HEK293 (cell line): Measurements from ENCODE around the gene AGMO.
A peak's percentile ranks its signal among the peaks of the same experiment; 100 is the strongest.

ENCODE experiments used
- CTCF ChIA-PET: fragments of 350-600 bp; formaldehyde crosslinking; extraction: SDS; loops from one replicate; lab custom pipeline; 2021; ENCODE audit warnings: antibody characterized with exemption; lab: Yijun Ruan, JAX
- POLR2A ChIA-PET: fragments of 300-600 bp; formaldehyde crosslinking; extraction: SDS; loops from one replicate; lab custom pipeline; 2020; ENCODE audit warnings: antibody characterized with exemption, inconsistent platforms; lab: Yijun Ruan, JAX
- H3K27ac ChIP-seq: fragments of 200-500 bp; sonication (Bioruptor generic); 2 replicates; pipeline ENCODE4 v1.5.1; 2014; ENCODE audit warnings: low read depth, low read length, control low read depth, inconsistent platforms; ENCODE audit errors: extremely low read depth
- H3K36me3 ChIP-seq, 2 experiments: fragments of 200-500 bp in 1 of 2; sonication (Bioruptor generic) in 1 of 2; 1 replicate in 1 of 2; 2 replicates in 1 of 2; pipeline ENCODE4 v1.5.1; 2014 to 2017; ENCODE audit warnings: inconsistent platforms in 2 of 2, low read length in 2 of 2; ENCODE audit not compliant: control insufficient read depth in 2 of 2, insufficient read depth in 1 of 2
- H3K4me1 ChIP-seq: fragments of 200-500 bp; sonication (Bioruptor generic); 2 replicates; pipeline ENCODE4 v1.5.1; 2014; ENCODE audit warnings: mild to moderate bottlenecking, low read length, inconsistent platforms; ENCODE audit not compliant: control insufficient read depth, insufficient read depth
- H3K4me3 ChIP-seq: 2 replicates; pipeline ENCODE4 v1.5.1; 2011; ENCODE audit warnings: low read depth, mild to moderate bottlenecking, control low read depth, low read length, moderate library complexity
- H3K9me3 ChIP-seq: fragments of 200-500 bp; sonication (Bioruptor generic); 2 replicates; pipeline ENCODE4 v1.5.1; 2014; ENCODE audit warnings: low read depth, low read length, inconsistent platforms; ENCODE audit not compliant: control insufficient read depth, insufficient read depth
- ATF2 ChIP-seq: fragments of 450-650 bp; formaldehyde crosslinking; IDR thresholded peaks from 2 replicates; pipeline ENCODE4 v1.5.1; 2016; ENCODE audit warnings: missing biosample characterization, missing genetic modification characterization, low read depth
- RBAK ChIP-seq: fragments of 450-650 bp; formaldehyde crosslinking; IDR thresholded peaks from 2 replicates; pipeline ENCODE4 v1.5.1; 2016; ENCODE audit warnings: missing biosample characterization, missing genetic modification characterization
- YY2 ChIP-seq: fragments of 450-650 bp; formaldehyde crosslinking; IDR thresholded peaks from 2 replicates; pipeline ENCODE4 v1.5.1; 2016; ENCODE audit warnings: missing biosample characterization, missing genetic modification characterization
- ZFP69B ChIP-seq: fragments of 450-650 bp; formaldehyde crosslinking; IDR thresholded peaks from 2 replicates; pipeline ENCODE4 v1.5.1; 2016; ENCODE audit warnings: missing biosample characterization, missing genetic modification characterization
- ZNF10 ChIP-seq: fragments of 450-650 bp; formaldehyde crosslinking; IDR thresholded peaks from 2 replicates; pipeline ENCODE4 v1.5.1; 2017; ENCODE audit warnings: missing biosample characterization, missing genetic modification characterization
- ZNF174 ChIP-seq: fragments of 450-650 bp; formaldehyde crosslinking; IDR thresholded peaks from 2 replicates; pipeline ENCODE4 v1.5.0; 2017; ENCODE audit warnings: missing biosample characterization, mild to moderate bottlenecking, missing genetic modification characterization
- ZNF211 ChIP-seq: fragments of 450-650 bp; formaldehyde crosslinking; IDR thresholded peaks from 2 replicates; pipeline ENCODE4 v1.5.1; 2016; ENCODE audit warnings: low read depth, missing biosample characterization, missing genetic modification characterization
- ZNF24 ChIP-seq: fragments of 450-650 bp; formaldehyde crosslinking; IDR thresholded peaks from 2 replicates; pipeline ENCODE4 v1.5.1; 2016; ENCODE audit warnings: missing biosample characterization, missing genetic modification characterization
- ZNF311 ChIP-seq: fragments of 450-650 bp; formaldehyde crosslinking; IDR thresholded peaks from 2 replicates; pipeline ENCODE4 v1.5.1; 2017; ENCODE audit warnings: missing biosample characterization, missing genetic modification characterization, borderline replicate concordance
- ZNF354C ChIP-seq: fragments of 450-650 bp; formaldehyde crosslinking; IDR thresholded peaks from 2 replicates; pipeline ENCODE4 v1.5.1; 2016; ENCODE audit warnings: missing biosample characterization, missing genetic modification characterization, low read depth, borderline replicate concordance
- ZNF37A ChIP-seq: fragments of 450-650 bp; IDR thresholded peaks from 2 replicates; pipeline ENCODE4 v1.5.1; 2018; ENCODE audit warnings: missing biosample characterization, missing genetic modification characterization
- ZNF514 ChIP-seq: fragments of 450-650 bp; formaldehyde crosslinking; IDR thresholded peaks from 2 replicates; pipeline ENCODE4 v1.5.1; 2016; ENCODE audit warnings: missing biosample characterization, missing genetic modification characterization
- ZNF530 ChIP-seq: fragments of 450-650 bp; formaldehyde crosslinking; IDR thresholded peaks from 2 replicates; pipeline ENCODE4 v1.5.1; 2016; ENCODE audit warnings: low read depth, missing biosample characterization, missing genetic modification characterization
- ZNF558 ChIP-seq: fragments of 450-650 bp; formaldehyde crosslinking; IDR thresholded peaks from 2 replicates; pipeline ENCODE4 v1.5.1; 2016; ENCODE audit warnings: missing biosample characterization, missing genetic modification characterization
- ZNF660 ChIP-seq: fragments of 450-650 bp; IDR thresholded peaks from 2 replicates; pipeline ENCODE4 v1.5.1; 2018; ENCODE audit warnings: missing biosample characterization, mild to moderate bottlenecking, missing genetic modification characterization
- TF ChIP-seq, protein P1 (sequence below): fragments of 450-650 bp; formaldehyde crosslinking; IDR thresholded peaks from 2 replicates; pipeline ENCODE4 v1.5.1; 2016; ENCODE audit warnings: missing biosample characterization, missing genetic modification characterization, borderline replicate concordance
- TF ChIP-seq, protein P2 (sequence below): fragments of 450-650 bp; IDR thresholded peaks from 2 replicates; pipeline ENCODE4 v1.5.1; 2018; ENCODE audit warnings: missing biosample characterization, missing genetic modification characterization
- TF ChIP-seq, protein P3 (sequence below): fragments of 450-650 bp; formaldehyde crosslinking; IDR thresholded peaks from 2 replicates; pipeline ENCODE4 v1.5.1; 2017; ENCODE audit warnings: missing biosample characterization, missing genetic modification characterization

AGMO gene

DNA sequence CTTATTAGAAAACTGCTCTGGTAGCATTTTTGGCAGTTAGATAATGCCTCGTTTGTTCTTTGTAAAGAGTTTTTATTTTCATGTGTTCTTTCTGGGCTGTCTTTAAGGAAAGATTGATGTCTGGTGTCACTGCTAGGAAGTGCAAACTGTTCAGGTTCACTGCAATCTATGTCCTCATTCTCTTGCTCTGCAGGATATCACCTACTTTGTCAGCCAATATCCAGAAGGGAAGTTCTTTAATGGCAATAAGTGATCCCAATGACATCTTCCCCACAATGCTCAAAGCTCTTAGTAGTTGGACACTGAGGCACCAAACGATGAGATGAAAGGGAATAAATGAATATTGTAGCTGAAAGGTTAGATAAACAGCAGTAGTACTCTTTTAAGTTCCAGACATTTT lies 115.1 kb downstream of the AGMO start:
- ChIA-PET CTCF (no interaction called here), POLR2A (no interaction called here)
- H3K9me3 ChIP-seq, result no peaks in the 10 kb centered on the region
- TF ChIP-seq ZNF530 (tag by site-specific recombination) (no peak), ZNF660 (tag by site-specific recombination) (no peak), RBAK (tag by site-specific recombination) (no peak), ZNF514 (no peak)
- TF ChIP-seq, protein P1, sequence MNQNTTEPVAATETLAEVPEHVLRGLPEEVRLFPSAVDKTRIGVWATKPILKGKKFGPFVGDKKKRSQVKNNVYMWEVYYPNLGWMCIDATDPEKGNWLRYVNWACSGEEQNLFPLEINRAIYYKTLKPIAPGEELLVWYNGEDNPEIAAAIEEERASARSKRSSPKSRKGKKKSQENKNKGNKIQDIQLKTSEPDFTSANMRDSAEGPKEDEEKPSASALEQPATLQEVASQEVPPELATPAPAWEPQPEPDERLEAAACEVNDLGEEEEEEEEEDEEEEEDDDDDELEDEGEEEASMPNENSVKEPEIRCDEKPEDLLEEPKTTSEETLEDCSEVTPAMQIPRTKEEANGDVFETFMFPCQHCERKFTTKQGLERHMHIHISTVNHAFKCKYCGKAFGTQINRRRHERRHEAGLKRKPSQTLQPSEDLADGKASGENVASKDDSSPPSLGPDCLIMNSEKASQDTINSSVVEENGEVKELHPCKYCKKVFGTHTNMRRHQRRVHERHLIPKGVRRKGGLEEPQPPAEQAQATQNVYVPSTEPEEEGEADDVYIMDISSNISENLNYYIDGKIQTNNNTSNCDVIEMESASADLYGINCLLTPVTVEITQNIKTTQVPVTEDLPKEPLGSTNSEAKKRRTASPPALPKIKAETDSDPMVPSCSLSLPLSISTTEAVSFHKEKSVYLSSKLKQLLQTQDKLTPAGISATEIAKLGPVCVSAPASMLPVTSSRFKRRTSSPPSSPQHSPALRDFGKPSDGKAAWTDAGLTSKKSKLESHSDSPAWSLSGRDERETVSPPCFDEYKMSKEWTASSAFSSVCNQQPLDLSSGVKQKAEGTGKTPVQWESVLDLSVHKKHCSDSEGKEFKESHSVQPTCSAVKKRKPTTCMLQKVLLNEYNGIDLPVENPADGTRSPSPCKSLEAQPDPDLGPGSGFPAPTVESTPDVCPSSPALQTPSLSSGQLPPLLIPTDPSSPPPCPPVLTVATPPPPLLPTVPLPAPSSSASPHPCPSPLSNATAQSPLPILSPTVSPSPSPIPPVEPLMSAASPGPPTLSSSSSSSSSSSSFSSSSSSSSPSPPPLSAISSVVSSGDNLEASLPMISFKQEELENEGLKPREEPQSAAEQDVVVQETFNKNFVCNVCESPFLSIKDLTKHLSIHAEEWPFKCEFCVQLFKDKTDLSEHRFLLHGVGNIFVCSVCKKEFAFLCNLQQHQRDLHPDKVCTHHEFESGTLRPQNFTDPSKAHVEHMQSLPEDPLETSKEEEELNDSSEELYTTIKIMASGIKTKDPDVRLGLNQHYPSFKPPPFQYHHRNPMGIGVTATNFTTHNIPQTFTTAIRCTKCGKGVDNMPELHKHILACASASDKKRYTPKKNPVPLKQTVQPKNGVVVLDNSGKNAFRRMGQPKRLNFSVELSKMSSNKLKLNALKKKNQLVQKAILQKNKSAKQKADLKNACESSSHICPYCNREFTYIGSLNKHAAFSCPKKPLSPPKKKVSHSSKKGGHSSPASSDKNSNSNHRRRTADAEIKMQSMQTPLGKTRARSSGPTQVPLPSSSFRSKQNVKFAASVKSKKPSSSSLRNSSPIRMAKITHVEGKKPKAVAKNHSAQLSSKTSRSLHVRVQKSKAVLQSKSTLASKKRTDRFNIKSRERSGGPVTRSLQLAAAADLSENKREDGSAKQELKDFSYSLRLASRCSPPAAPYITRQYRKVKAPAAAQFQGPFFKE (tag by site-specific recombination), result no peak
- H3K4me3 ChIP-seq, result no peak overlapping the region
- H3K27ac ChIP-seq, result no peak overlapping the region
- H3K36me3 ChIP-seq, result no peaks in the 10 kb centered on the region
- H3K4me1 ChIP-seq, result no peaks in the 10 kb centered on the region

DNA sequence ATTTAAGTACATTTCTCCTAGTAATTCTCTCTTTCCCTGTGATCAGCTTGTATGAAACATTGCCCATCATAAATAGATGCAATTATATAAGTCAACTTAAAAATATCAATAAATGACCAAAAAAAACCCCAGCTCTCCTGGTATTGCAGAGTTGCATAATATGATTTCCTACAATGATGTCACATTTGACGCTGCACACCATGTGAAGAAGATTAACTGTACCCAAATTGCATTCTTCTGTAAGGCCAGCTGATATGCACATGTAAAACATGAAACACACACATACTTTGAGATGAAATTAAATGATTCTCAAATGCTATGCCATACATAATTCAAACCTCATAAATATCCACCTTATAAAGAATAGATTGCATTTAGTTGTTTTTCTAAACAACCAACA lies 115.5 kb downstream of the AGMO start:
- ChIA-PET POLR2A (no interaction called here), CTCF (no interaction called here)
- no peak overlapping the region for H3K27ac ChIP-seq
- TF ChIP-seq ZNF37A (tag by site-specific recombination) (no peak), ZNF174 (tag by site-specific recombination) (no peak)
- no peak overlapping the region for H3K4me3 ChIP-seq
- H3K4me1 ChIP-seq, result no peaks in the 10 kb centered on the region
- H3K9me3 ChIP-seq, result no peaks in the 10 kb centered on the region
- H3K36me3 ChIP-seq, result no peaks in the 10 kb centered on the region

- ChIA-PET POLR2A (no interaction called here), CTCF (no interaction called here)
- TF ChIP-seq ATF2, result 0 out of 2 replicates have a peak, but pooled peaks have one; percentile 22
- TF ChIP-seq, protein P2, sequence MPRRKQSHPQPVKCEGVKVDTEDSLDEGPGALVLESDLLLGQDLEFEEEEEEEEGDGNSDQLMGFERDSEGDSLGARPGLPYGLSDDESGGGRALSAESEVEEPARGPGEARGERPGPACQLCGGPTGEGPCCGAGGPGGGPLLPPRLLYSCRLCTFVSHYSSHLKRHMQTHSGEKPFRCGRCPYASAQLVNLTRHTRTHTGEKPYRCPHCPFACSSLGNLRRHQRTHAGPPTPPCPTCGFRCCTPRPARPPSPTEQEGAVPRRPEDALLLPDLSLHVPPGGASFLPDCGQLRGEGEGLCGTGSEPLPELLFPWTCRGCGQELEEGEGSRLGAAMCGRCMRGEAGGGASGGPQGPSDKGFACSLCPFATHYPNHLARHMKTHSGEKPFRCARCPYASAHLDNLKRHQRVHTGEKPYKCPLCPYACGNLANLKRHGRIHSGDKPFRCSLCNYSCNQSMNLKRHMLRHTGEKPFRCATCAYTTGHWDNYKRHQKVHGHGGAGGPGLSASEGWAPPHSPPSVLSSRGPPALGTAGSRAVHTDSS (tag by site-specific recombination), result no peak
- H3K4me1 ChIP-seq, result no peaks in the 10 kb centered on the region
- H3K36me3 ChIP-seq, result no peaks in the 10 kb centered on the region
- H3K4me3 ChIP-seq, result no peak overlapping the region
- no peaks in the 10 kb centered on the region for H3K9me3 ChIP-seq
- H3K27ac ChIP-seq, result no peak overlapping the region
Measured at GRCh38 chr7:15441915-15442314, 119.9 kb downstream of the AGMO start.

DNA sequence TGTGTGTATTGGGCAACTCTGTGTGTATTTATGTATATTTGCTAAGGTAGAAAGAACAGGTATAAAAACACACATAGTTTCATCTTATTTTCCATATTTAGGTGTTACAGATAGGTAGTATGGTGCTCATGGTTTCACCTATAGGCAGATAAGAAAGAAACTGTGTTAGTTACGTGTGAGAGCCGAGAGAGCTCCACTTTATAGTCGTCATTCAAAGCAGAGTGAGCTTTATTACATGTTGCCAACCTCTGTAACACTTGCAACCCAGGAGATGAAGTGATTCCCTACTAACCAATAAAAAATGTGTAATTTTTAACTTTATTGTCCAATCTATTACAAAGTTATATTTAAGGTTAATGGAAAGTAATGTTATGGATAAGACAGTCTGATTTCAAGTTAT lies 121.3 kb downstream of the AGMO start:
- Histone ChIP-seq H3K4me3 (no peak overlapping the region), H3K36me3 (no peaks in the 10 kb centered on the region), H3K9me3 (no peaks in the 10 kb centered on the region), H3K27ac (no peak overlapping the region), H3K4me1 (no peaks in the 10 kb centered on the region)
- POLR2A ChIA-PET, result no interaction called here
- CTCF ChIA-PET, result no interaction called here
- TF ChIP-seq ZFP69B (tag by site-specific recombination), result no peak
- no peak for TF ChIP-seq ZNF10
- no peak for TF ChIP-seq ZNF24
- TF ChIP-seq YY2 (tag by site-specific recombination), result no peak
- no peak for TF ChIP-seq ZNF211 (tag by site-specific recombination)
- TF ChIP-seq ZNF354C (tag by site-specific recombination), result no peak
- TF ChIP-seq ZNF311 (tag by site-specific recombination), result no peak
- TF ChIP-seq, protein P3, sequence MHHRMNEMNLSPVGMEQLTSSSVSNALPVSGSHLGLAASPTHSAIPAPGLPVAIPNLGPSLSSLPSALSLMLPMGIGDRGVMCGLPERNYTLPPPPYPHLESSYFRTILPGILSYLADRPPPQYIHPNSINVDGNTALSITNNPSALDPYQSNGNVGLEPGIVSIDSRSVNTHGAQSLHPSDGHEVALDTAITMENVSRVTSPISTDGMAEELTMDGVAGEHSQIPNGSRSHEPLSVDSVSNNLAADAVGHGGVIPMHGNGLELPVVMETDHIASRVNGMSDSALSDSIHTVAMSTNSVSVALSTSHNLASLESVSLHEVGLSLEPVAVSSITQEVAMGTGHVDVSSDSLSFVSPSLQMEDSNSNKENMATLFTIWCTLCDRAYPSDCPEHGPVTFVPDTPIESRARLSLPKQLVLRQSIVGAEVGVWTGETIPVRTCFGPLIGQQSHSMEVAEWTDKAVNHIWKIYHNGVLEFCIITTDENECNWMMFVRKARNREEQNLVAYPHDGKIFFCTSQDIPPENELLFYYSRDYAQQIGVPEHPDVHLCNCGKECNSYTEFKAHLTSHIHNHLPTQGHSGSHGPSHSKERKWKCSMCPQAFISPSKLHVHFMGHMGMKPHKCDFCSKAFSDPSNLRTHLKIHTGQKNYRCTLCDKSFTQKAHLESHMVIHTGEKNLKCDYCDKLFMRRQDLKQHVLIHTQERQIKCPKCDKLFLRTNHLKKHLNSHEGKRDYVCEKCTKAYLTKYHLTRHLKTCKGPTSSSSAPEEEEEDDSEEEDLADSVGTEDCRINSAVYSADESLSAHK (tag by site-specific recombination), result no peak
- TF ChIP-seq ZNF558 (tag by site-specific recombination), result no peak
